Measurements from ENCODE around the gene BCAS3. TPM values are rescaled to one million over a fixed set of nuclear protein-coding genes. Genes with fewer than 3 reads are reported as not detected.

The BCAS3 gene
- total and polyA plus RNA-seq, 5 donors from 2014 or later, result 29.7 to 59.1 (median 33.9) TPM

DNA sequence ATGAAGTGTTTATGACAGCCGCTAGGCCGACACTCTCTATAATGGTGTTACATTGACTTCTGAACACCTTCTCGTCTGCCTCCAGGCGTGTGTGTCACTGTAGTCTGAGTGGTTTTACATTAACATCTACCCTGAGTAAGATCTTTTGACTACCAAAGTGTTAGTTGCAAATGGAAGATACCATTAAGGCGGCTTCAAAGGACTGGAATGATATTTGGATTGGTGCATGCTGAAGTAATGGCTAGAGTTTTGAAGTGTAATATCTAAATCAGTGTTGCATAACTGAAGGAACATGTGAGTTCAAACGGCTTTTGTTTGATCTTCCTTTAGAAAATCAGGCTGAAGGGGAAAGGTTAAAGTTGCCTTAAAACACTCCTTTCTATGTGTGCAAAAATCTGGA lies 52.2 kb downstream of the BCAS3 start:
- Histone ChIP-seq H3K27me3 (ENCODE audit: control insufficient read depth, insufficient read depth, low read length) (no peaks in the 10 kb centered on the region), H3K4me1 (ENCODE audit: control insufficient read depth, insufficient read depth, low read length, poor library complexity, severe bottlenecking) (no peaks in the 10 kb centered on the region), H3K27ac (ENCODE audit: insufficient read depth, low read length, poor library complexity, severe bottlenecking) (no peak overlapping the region), H3K9me3 (ENCODE audit: control insufficient read depth in 2 of 2, low read length in 2 of 2) (no peaks in the 10 kb centered on the region), H3K4me3 (ENCODE audit: low read depth, low read length) (no peak overlapping the region), H3K36me3 (ENCODE audit: control insufficient read depth, insufficient read depth, low read length) (no peaks in the 10 kb centered on the region)
- Mint-ChIP-seq H3K36me3 (peaks cover 10% of the 10 kb centered on the region), H3K9me3 (peaks cover 0 to 2% (median 0%) of the 10 kb centered on the region in 7 donors), H3K27ac (peak overlapping the region in 1 of 3 donors; percentile 1), H3K4me1 (peaks cover 9 to 25% (median 17%) of the 10 kb centered on the region in 4 donors), H3K4me3 (no peak overlapping the region), H3K27me3 (no peaks in the 10 kb centered on the region)
- no peak for ATAC-seq (ENCODE audit: low read depth in 2 of 2)
- DNase-seq, result no peak

DNA sequence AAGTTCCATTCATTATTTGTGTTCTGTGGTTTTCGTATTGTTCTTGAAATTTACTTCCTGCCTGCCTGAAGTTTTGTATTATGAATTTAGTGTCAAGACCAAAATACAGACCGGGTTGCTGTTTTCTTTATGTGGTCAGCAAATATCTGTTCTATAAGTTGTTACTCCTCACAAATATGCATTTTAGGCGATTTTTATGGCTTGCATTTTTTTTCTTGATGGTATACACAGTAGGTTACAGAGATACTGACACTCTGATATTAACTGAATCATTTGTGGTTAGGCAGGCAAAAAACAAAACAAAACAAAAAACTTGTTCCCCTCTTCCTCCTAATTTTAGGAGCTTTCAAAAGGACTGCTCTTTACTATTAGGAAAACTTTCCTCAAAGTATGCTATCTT lies 52.6 kb downstream of the BCAS3 start:
- Mint-ChIP-seq H3K36me3 (peaks cover 10% of the 10 kb centered on the region), H3K4me1 (peaks cover 9 to 25% (median 19%) of the 10 kb centered on the region in 4 donors), H3K9me3 (peaks cover 0 to 2% (median 0%) of the 10 kb centered on the region in 7 donors), H3K27me3 (no peaks in the 10 kb centered on the region), H3K4me3 (no peak overlapping the region), H3K27ac (peak overlapping the region in 1 of 3 donors; percentile 1)
- Histone ChIP-seq H3K27ac (ENCODE audit: insufficient read depth, low read length, poor library complexity, severe bottlenecking) (no peak overlapping the region), H3K27me3 (ENCODE audit: control insufficient read depth, insufficient read depth, low read length) (no peaks in the 10 kb centered on the region), H3K4me3 (ENCODE audit: low read depth, low read length) (no peak overlapping the region), H3K9me3 (ENCODE audit: control insufficient read depth in 2 of 2, low read length in 2 of 2) (no peaks in the 10 kb centered on the region), H3K4me1 (ENCODE audit: control insufficient read depth, insufficient read depth, low read length, poor library complexity, severe bottlenecking) (no peaks in the 10 kb centered on the region), H3K36me3 (ENCODE audit: control insufficient read depth, insufficient read depth, low read length) (no peaks in the 10 kb centered on the region)
- no peak for ATAC-seq (ENCODE audit: low read depth in 2 of 2)
- DNase-seq, result no peak

DNA sequence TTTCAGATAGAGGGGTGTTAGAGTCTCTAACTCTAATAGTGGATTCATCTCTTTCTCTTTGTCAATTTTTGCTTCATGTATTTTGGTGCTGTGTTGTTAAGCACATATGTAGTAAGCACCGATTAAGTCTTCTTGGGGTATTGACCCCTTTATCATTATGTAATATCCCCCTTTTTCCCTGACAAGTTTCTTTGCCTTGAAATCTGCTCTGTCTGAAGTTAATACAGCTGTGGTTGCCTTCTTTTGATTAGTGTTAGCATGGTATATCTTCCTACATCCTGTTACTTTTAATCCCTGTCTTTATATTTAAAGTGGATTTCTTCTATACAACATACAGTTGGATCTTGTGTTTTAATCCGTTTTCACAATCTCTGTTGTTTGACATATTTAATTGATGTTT lies 60.6 kb downstream of the BCAS3 start:
- no peaks in the 10 kb centered on the region for H3K27me3 Mint-ChIP-seq
- Histone ChIP-seq H3K27ac (ENCODE audit: insufficient read depth, low read length, poor library complexity, severe bottlenecking) (no peak overlapping the region), H3K4me1 (ENCODE audit: control insufficient read depth, insufficient read depth, low read length, poor library complexity, severe bottlenecking) (no peaks in the 10 kb centered on the region), H3K36me3 (ENCODE audit: control insufficient read depth, insufficient read depth, low read length) (no peaks in the 10 kb centered on the region), H3K4me3 (ENCODE audit: low read depth, low read length) (no peak overlapping the region), H3K9me3 (ENCODE audit: control insufficient read depth in 2 of 2, low read length in 2 of 2) (no peaks in the 10 kb centered on the region), H3K27me3 (ENCODE audit: control insufficient read depth, insufficient read depth, low read length) (no peaks in the 10 kb centered on the region)
- no peak overlapping the region for H3K27ac Mint-ChIP-seq
- H3K4me3 Mint-ChIP-seq, result no peak overlapping the region
- no peak for ATAC-seq (ENCODE audit: low read depth in 2 of 2)
- peaks cover 12 to 21% (median 15%) of the 10 kb centered on the region in 4 donors for H3K4me1 Mint-ChIP-seq
- DNase-seq, result no peak
- peaks cover 26% of the 10 kb centered on the region for H3K36me3 Mint-ChIP-seq
- H3K9me3 Mint-ChIP-seq, result peaks cover 0 to 1% (median 0%) of the 10 kb centered on the region in 7 donors

DNA sequence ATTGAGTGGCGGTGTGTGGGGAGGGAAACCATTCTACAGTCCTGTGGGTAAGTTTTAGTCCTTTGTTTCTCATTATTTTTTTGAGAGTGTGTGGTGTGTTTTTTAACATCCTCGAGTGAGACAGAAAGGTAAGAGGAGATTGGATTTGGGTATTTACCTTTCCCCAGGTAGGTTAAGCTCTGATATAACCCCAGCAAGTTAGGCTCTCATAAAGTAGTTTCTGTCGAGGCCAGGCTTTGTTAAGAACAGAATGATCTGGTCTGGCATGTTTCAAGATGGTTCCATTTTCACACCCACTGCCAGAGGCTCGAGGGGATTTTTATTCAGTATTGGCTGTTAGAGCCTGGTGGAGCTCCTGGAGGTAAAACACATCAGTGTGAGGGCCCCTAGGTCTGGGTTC lies 62.9 kb downstream of the BCAS3 start:
- peaks cover 8 to 20% (median 11%) of the 10 kb centered on the region in 4 donors for H3K4me1 Mint-ChIP-seq
- peaks cover 0 to 1% (median 0%) of the 10 kb centered on the region in 7 donors for H3K9me3 Mint-ChIP-seq
- no peak overlapping the region for H3K27ac Mint-ChIP-seq
- ATAC-seq (ENCODE audit: low read depth in 2 of 2) (no peak), DNase-seq (no peak)
- no peaks in the 10 kb centered on the region for H3K4me1 ChIP-seq (ENCODE audit: control insufficient read depth, insufficient read depth, low read length, poor library complexity, severe bottlenecking)
- no peak overlapping the region for H3K4me3 ChIP-seq (ENCODE audit: low read depth, low read length)
- H3K27me3 Mint-ChIP-seq, result no peaks in the 10 kb centered on the region
- H3K4me3 Mint-ChIP-seq, result no peak overlapping the region
- H3K9me3 ChIP-seq (ENCODE audit: control insufficient read depth in 2 of 2, low read length in 2 of 2), result no peaks in the 10 kb centered on the region
- no peaks in the 10 kb centered on the region for H3K27me3 ChIP-seq (ENCODE audit: control insufficient read depth, insufficient read depth, low read length)
- H3K36me3 ChIP-seq (ENCODE audit: control insufficient read depth, insufficient read depth, low read length), result no peaks in the 10 kb centered on the region
- H3K27ac ChIP-seq (ENCODE audit: insufficient read depth, low read length, poor library complexity, severe bottlenecking), result no peak overlapping the region
- H3K36me3 Mint-ChIP-seq, result peaks cover 26% of the 10 kb centered on the region

DNA sequence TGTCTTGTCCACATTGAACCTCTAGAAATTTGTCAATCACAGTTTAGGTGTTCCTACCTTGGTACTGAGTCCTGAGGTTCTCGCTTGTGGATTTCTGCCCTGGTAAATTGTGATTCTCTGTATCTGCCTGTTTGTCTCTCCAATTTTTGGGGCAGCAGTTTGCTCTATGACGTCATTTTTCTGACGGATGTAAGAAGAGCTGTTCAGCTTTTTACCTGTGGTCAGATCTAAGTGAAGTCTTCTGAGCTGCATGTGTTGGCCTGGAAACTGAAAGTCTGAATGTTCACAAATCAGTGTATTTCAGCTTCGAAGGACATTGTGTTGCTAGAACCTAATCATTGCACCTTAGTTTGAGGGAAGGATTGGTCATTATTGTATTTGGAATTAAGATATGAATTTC lies 63.4 kb downstream of the BCAS3 start:
- Mint-ChIP-seq H3K36me3 (peaks cover 26% of the 10 kb centered on the region), H3K27me3 (no peaks in the 10 kb centered on the region), H3K27ac (no peak overlapping the region), H3K9me3 (peaks cover 0 to 1% (median 0%) of the 10 kb centered on the region in 7 donors), H3K4me3 (no peak overlapping the region), H3K4me1 (peaks cover 7 to 20% (median 10%) of the 10 kb centered on the region in 4 donors)
- Histone ChIP-seq H3K4me3 (ENCODE audit: low read depth, low read length) (no peak overlapping the region), H3K27ac (ENCODE audit: insufficient read depth, low read length, poor library complexity, severe bottlenecking) (no peak overlapping the region), H3K27me3 (ENCODE audit: control insufficient read depth, insufficient read depth, low read length) (no peaks in the 10 kb centered on the region), H3K4me1 (ENCODE audit: control insufficient read depth, insufficient read depth, low read length, poor library complexity, severe bottlenecking) (no peaks in the 10 kb centered on the region), H3K36me3 (ENCODE audit: control insufficient read depth, insufficient read depth, low read length) (no peaks in the 10 kb centered on the region), H3K9me3 (ENCODE audit: control insufficient read depth in 2 of 2, low read length in 2 of 2) (no peaks in the 10 kb centered on the region)
- ATAC-seq (ENCODE audit: low read depth in 2 of 2) (no peak), DNase-seq (no peak)

DNA sequence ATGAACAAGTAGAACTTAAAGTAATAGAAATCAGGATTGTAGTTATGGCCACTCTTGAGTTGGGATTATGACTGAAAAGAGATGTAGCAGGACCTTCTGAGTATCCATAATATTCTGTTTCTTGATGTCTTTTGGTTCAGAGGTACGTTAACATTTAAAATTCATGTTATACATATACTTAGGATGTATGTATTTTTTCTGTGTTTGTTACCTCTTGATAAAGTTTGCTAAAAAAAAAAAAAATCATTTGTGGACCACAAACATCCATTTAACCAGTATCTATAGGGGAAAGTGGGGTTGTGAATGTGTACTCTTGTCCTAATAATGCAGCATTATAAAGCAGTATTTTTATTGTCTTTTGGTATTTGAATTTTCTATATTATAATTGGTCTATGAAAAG lies 65.6 kb downstream of the BCAS3 start:
- H3K27ac Mint-ChIP-seq, result no peak overlapping the region
- no peak overlapping the region for H3K27ac ChIP-seq (ENCODE audit: insufficient read depth, low read length, poor library complexity, severe bottlenecking)
- ATAC-seq (ENCODE audit: low read depth in 2 of 2), result no peak

DNA sequence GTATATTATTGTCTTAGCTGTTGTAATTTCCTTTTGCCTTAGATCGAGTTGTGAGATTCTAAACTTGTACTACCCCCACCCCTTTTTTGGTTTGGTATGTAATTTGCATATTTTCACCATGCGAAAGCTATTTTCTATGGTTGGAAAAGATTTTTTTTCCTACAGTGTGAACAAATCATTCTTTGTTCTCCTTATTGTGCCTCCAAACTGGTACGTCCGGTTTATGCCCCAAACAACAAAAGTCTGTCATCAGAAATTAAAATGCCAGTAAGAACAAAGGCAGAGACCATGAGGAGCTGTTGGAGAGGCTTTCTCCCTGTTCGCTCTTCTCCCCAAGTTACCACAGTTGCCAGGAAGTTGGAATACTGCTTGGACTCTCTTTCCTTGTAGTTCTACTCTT lies 66.1 kb downstream of the BCAS3 start:
- H3K4me1 ChIP-seq (ENCODE audit: control insufficient read depth, insufficient read depth, low read length, poor library complexity, severe bottlenecking), result no peaks in the 10 kb centered on the region
- H3K9me3 ChIP-seq (ENCODE audit: control insufficient read depth in 2 of 2, low read length in 2 of 2), result no peaks in the 10 kb centered on the region
- Mint-ChIP-seq H3K27ac (no peak overlapping the region), H3K9me3 (peaks cover 0 to 1% (median 0%) of the 10 kb centered on the region in 7 donors), H3K36me3 (peaks cover 20% of the 10 kb centered on the region), H3K4me3 (no peak overlapping the region), H3K4me1 (peaks cover 0 to 9% (median 7%) of the 10 kb centered on the region in 4 donors), H3K27me3 (no peaks in the 10 kb centered on the region)
- DNase-seq, result no peak
- no peak overlapping the region for H3K4me3 ChIP-seq (ENCODE audit: low read depth, low read length)
- no peak for ATAC-seq (ENCODE audit: low read depth in 2 of 2)
- peaks cover 4% of the 10 kb centered on the region for H3K36me3 ChIP-seq (ENCODE audit: control insufficient read depth, insufficient read depth, low read length)
- no peaks in the 10 kb centered on the region for H3K27me3 ChIP-seq (ENCODE audit: control insufficient read depth, insufficient read depth, low read length)
- no peak overlapping the region for H3K27ac ChIP-seq (ENCODE audit: insufficient read depth, low read length, poor library complexity, severe bottlenecking)

More for the DNA sequence above, 65.6 kb downstream of the BCAS3 start:
- Mint-ChIP-seq H3K36me3 (peaks cover 19% of the 10 kb centered on the region), H3K27me3 (no peaks in the 10 kb centered on the region), H3K4me3 (no peak overlapping the region), H3K4me1 (peaks cover 0 to 10% (median 6%) of the 10 kb centered on the region in 4 donors), H3K9me3 (peaks cover 0 to 1% (median 0%) of the 10 kb centered on the region in 7 donors)
- H3K4me3 ChIP-seq (ENCODE audit: low read depth, low read length), result no peak overlapping the region
- no peaks in the 10 kb centered on the region for H3K9me3 ChIP-seq (ENCODE audit: control insufficient read depth in 2 of 2, low read length in 2 of 2)
- H3K4me1 ChIP-seq (ENCODE audit: control insufficient read depth, insufficient read depth, low read length, poor library complexity, severe bottlenecking), result no peaks in the 10 kb centered on the region
- H3K36me3 ChIP-seq (ENCODE audit: control insufficient read depth, insufficient read depth, low read length), result peaks cover 4% of the 10 kb centered on the region
- no peak for DNase-seq
- no peaks in the 10 kb centered on the region for H3K27me3 ChIP-seq (ENCODE audit: control insufficient read depth, insufficient read depth, low read length)

DNA sequence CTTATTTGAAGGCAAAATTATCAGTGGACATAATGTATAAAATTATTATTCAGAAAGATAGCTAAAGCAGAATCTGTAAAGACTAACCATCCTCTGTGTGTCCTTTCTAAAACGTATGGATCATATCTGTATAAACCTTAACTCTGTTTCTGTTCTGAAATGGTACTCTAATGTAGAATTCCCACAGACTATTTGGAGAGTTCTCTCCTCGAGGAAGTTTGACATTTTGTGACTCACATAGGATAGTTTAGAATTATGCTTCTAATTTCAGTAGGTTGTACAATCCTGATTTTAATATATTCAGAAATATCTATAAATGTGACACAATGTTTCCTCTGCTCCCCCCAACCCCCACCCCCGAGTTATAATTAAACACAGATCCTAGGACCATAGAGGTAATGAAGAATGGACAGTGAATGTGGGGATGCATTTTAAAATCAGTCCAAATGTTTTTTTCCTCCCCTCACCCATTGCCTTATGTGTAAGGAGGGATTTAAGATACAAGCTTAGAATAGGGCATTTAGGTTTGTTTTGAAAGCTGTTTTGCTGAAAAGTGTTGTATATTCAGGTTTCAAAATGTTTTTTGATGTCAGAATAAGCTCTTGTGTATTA lies 66.8 kb downstream of the BCAS3 start:
- Mint-ChIP-seq H3K36me3 (peaks cover 24% of the 10 kb centered on the region), H3K9me3 (peaks cover 0 to 1% (median 0%) of the 10 kb centered on the region in 7 donors), H3K27ac (no peak overlapping the region), H3K4me1 (peaks cover 0 to 7% (median 6%) of the 10 kb centered on the region in 4 donors), H3K27me3 (no peaks in the 10 kb centered on the region), H3K4me3 (no peak overlapping the region)
- H3K9me3 ChIP-seq (ENCODE audit: control insufficient read depth in 2 of 2, low read length in 2 of 2), result no peaks in the 10 kb centered on the region
- no peak for DNase-seq
- ATAC-seq (ENCODE audit: low read depth in 2 of 2), result no peak
- no peaks in the 10 kb centered on the region for H3K27me3 ChIP-seq (ENCODE audit: control insufficient read depth, insufficient read depth, low read length)
- no peaks in the 10 kb centered on the region for H3K4me1 ChIP-seq (ENCODE audit: control insufficient read depth, insufficient read depth, low read length, poor library complexity, severe bottlenecking)
- peaks cover 4% of the 10 kb centered on the region for H3K36me3 ChIP-seq (ENCODE audit: control insufficient read depth, insufficient read depth, low read length)
- H3K27ac ChIP-seq (ENCODE audit: insufficient read depth, low read length, poor library complexity, severe bottlenecking), result no peak overlapping the region
- no peak overlapping the region for H3K4me3 ChIP-seq (ENCODE audit: low read depth, low read length)
